Amygdala (tissue), 56 donors: ENCODE data around the gene PRSS8.

Source experiments
- DNase-seq, 56 donors: peaks; one replicate each; lab custom pipeline; 2025; lab: John Stamatoyannopoulos, UW

PRSS8 gene

GRCh38 chr16:31085411-31085810 lies 50.1 kb downstream of the PRSS8 start:
- DNase-seq = no peak

GRCh38 chr16:31084584-31085302 lies 50.8 kb downstream of the PRSS8 start:
- DNase-seq = no peak

- DNase-seq = no peak
Observed at GRCh38 chr16:31083981-31084380, 51.5 kb downstream of the PRSS8 start.

GRCh38 chr16:31083556-31083955 lies 52.0 kb downstream of the PRSS8 start:
- no peak for DNase-seq

GRCh38 chr16:31083081-31083480 lies 52.4 kb downstream of the PRSS8 start:
- no peak for DNase-seq

GRCh38 chr16:31082368-31083045 lies 53.0 kb downstream of the PRSS8 start:
- DNase-seq = no peak
